ENCODE measurements around the gene IGLL1.

GRCh38 chr22:23579280-23579679 is 810 bp downstream of the IGLL1 start:
- TF ChIP-seq CTCF (IDR thresholded peaks at IDR 0.05) (no peak), POLR2A (IDR thresholded peaks at IDR 0.05) (no peak)
